Medulla oblongata (tissue), 1 donor: ENCODE results near the gene CCNI2.
A peak's percentile ranks its signal among the peaks of the same experiment; 100 is the strongest.

Source experiments
- DNase-seq: peaks from one replicate; pipeline ENCODE4 v3.0.0-alpha.2; 2015; ENCODE audit errors: extremely low spot score

CCNI2 gene

DNA sequence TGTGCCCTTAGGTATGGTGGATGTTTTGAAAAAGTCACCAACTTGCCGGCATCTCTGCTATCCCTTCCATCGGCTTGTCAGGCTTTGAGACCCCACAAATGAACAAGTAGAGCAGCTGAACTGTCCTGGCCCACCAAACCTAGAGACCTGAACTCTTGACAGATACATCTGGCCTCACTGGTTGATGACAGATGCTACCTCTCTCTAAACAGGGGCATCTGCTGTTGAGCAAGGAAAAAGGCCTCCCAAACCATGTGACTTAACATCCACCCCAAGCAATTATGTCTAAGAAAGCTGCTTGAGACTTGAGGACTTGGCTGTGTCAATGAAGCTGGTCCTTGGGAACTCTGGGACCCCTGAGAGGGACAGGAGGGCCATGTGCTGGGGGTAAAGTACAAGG is 2.3 kb downstream of the CCNI2 start:
- DNase-seq, result no peak

- DNase-seq, result no peak
These were observed 3.4 kb downstream of the CCNI2 start for GRCh38 chr5:132750471-132751230.

- DNase-seq, result no peak
These were observed 4.2 kb downstream of the CCNI2 start for GRCh38 chr5:132751444-132751843.

DNA sequence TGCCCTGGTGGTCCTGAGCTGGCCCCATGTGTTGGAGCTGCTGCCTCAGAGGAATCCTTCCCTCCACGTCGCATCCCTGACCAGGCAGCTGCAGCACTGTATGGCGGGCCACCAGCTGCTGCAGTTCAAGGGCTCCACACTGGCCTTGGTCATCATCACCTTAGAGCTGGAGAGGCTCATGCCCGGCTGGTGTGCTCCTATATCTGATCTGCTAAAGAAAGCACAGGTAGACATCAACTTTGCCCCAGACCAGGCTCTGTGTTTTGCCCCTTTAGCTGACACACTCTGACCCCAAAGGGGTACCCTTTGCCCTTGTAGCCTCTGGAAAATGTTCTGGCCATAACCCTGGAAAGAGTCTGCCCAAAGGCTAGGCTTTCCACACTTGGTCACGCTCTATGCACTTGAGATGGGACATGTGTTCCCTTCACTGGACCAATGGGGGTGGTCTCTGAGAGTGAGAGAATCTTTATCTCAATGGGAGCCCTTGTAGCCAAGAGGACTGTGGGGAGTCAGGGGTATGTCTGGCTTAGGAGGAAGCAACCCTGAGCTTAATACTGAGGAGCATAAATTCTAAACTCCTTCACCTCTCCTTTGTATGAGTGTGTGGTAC is 4.8 kb downstream of the CCNI2 start:
- DNase-seq, result no peak

DNA sequence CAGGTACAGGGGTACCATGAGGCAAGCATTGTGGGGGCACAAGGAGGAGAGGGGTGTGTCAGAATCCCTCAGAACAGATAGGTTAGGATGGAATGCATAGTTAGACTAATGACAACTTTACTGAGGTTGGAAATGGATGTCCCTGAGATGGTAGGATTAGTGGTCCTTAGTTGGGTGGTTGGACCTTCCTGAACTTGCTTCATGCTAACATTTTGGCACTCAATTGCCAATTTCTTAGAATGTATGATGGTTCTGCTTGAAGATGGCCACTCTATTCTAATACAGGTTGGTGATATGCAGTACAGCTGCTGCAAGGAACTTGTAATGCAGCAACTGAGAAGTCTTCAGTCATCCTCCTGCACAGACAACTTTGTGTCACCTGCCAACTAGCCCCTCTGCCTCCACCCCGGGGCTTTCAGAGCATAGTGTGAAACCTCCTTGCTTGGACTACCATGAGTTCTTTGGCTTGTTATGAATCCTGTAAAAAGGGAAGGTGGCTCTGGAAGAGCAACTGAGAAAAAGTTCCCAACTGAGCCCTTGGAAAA is 5.4 kb downstream of the CCNI2 start:
- DNase-seq, result no peak

DNA sequence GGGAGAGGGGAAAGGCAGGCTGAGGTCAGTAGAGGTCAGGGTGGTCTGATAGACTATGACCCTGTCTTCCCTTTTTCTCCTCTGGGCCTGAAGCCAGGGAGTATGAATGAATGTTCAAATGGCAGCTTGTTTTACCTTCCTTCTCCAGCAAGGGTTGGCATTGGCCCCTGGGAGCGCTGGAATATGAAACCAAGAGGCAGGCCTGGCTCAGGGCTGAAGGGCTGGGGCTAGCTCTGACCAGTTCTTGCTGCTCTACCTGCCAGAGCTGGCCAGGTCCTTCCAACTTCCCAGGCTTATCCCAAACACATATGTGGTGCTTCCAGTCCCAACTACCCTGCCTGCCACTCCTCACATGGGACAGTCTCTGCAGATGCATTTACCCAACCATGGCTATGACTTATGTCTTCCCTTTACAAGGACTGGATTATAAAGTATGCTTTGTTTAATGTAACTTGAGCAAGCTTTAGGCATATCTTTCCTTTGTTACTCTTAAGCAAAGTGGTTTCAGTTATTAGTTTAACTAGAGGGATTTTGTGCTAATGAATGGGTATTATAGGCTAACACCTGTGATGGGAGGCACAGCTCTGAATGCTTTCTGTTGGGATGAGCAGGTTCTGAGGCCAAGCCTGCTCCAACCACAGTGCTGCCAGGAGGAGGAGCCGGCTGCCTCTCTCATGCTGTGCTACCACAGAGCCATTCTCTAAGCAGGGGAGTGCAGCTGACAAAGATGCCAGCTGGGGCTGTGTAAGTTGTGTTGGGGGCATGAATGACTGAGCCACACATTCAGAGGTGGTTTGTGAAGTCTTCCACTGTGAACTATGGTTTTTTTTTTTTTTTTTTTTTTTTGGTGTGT is 6.1 kb downstream of the CCNI2 start:
- peak; percentile 85 for DNase-seq

DNA sequence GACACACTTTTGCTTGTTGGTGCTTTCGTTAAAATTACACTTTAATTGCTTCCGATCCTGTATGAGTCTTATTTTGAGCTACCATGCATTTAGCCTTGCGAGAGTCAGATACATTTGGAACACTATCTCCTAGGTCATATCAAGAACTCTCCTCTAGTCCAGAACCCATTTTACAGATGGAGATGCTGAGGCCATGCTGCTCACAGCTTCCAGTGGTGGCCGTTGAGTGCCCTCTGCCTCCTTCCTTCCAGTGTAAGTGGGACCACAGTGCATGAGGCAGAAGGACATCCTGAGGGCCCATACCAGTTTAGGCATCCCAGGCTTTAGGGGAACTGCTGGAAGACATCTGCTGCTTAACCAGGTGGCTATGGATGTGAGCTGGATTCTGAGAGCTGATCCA is 6.9 kb downstream of the CCNI2 start:
- DNase-seq, result no peak

DNA sequence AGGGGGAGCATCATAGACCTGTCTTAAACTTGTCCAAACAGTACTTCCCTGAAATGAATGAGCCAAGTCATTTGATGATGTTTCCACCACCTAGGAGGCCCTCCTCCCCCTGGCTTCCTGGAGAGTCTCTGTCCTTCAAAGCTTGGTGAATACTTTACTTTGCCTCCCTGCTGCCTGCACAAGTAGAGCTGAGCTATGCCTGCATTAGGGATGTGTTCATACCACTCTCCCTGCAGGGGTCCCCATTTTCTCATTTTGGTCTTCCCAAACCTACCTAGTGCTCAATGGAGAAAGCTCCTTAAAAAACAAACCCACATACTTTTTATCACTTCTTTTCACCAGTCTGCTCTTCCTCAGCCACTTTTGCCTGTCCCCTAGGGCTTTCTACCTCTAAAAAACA is 7.7 kb downstream of the CCNI2 start:
- DNase-seq, result peak; percentile 64

GRCh38 chr5:132756542-132756941 is 9.3 kb downstream of the CCNI2 start:
- DNase-seq, result no peak

DNA sequence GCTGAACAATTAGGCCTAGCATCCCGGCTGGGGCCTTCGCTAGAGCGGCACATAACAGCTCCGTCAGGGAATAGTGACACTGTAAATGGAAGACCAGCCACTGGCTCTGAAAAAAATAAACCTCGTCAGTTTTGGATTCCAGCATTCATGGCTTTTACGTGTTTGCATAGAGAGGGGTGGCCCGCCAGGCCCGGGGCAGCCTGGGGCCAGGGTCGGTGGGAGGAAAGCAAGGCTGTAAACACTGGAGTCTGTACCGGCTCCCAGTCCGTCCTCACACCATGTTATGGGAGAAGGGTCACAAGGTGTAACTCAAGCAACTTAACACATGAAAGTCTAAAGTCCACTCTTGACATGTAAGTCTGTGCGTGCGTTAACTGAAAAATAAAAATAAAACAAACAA is 11.2 kb downstream of the CCNI2 start:
- DNase-seq, result no peak

GRCh38 chr5:132759114-132760048 is 12.2 kb downstream of the CCNI2 start:
- no peak for DNase-seq

- DNase-seq, result no peak
These were observed 12.8 kb downstream of the CCNI2 start for GRCh38 chr5:132760049-132760420.

DNA sequence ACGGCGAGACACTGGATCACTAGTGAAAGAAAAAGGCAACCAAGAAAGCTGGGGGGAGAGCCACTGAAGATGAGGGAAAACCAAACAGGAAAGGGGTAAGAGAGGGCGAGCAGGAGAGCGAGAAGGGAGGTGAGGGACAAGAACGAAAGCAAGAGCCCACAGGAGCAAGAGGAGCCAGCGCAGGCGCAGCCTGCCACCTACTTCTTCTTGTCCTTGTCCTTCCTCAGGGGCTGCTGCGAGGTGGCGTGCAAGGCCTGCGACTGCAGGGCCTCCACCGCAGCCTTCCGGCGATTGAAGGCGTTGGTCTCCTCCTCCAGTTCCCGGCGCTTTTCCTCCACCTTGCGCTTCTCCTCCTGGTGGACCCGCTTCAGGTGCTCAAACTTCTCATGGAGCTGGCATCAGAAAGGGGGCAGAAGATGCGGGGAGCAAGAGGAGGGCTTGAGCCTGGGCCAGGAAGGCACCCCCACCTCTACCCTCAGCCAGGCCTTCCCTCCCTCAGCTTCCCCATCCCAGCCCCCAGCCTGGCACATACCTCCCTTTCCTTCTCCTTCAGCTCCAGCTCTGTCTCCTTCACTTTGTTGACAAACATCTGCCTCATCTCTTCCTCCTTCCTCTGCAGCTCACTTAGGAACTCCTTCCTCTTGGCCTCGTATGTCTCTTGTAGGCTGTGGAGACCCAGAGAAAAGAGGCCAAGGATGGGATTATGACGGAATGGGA is 13.5 kb downstream of the CCNI2 start:
- DNase-seq, result no peak

DNA sequence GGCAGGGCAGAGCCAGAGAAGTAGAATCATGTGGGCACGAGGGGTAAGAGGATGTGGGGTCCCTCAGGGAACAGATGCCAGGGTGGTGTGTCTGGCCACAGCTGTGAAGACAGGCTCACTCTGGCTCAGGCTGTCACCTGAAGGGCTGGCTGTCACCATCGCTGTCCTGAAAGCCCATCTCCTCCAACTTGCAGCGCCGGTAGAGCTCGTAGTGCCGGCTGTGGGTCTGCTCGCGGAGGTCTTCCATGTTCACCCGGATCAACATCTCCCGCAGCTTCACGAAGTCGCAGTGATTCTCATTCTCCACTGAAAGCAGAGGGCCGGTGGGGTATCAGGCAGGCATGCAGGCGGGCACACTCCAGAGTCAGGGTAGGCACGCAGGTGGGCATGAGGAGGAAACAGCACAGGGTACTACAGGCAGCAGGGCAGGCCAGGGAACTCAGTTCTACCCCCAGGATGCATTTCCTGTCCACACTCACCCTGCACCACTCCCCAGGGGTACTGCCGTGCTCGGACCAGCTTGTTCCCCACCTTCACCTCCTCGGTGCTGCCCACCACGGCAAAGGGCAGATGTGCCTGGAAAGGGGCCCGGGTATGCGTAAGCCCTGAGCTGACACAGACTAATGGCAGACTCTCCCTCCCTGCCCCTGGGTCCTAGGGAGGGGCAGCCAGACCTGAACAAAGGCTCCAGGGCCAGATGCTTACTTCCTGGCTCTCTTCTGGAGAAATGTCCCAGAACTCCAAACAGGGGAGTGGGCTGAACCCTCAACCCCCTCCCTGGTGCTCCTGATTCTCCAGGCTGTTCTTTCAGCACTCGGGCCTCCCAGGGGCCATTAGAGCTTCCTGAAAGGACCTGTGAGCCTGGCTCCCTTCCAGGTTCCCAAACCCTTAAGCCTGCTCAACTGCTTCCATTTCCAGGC is 14.4 kb downstream of the CCNI2 start:
- no peak for DNase-seq

DNA sequence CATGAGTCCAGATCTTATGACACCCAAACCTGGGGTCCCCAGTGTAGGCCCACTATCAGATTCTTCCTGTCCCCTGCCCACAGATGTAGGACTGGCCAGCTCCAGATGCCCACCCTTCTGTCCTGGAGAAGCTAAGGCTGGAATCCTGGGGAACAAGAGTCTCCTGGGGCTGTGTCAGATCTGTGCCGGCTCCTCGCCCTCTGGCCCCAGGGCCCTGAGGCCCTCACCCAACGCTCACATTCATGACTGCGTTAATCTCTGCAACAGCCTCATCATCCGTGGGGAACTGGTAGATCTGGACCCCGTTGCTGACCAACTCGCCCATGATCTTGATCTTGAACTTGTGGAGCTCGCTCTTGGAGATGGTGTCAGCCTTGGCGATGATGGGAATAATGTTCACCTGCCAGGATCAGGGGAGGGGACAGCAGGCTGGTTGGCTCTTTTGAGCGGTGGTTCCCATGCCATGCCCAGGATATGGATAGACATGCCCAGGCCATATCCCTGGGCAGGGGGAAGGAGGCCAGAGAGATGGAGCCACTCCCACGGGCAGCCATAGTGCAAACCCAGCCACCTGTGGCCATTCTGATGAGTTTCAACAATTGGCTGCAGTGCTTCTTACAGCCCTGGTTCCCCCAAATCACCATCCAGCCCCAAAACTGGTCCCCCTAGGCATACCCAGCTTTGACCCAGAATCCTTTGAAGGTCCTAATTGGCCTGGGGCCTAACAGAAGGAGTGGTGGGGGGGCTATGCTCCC is 15.2 kb downstream of the CCNI2 start:
- no peak for DNase-seq

GRCh38 chr5:132763181-132764036 is 16.2 kb downstream of the CCNI2 start:
- DNase-seq, result no peak

- no peak for DNase-seq
These were observed 16.8 kb downstream of the CCNI2 start for GRCh38 chr5:132764051-132764450.

DNA sequence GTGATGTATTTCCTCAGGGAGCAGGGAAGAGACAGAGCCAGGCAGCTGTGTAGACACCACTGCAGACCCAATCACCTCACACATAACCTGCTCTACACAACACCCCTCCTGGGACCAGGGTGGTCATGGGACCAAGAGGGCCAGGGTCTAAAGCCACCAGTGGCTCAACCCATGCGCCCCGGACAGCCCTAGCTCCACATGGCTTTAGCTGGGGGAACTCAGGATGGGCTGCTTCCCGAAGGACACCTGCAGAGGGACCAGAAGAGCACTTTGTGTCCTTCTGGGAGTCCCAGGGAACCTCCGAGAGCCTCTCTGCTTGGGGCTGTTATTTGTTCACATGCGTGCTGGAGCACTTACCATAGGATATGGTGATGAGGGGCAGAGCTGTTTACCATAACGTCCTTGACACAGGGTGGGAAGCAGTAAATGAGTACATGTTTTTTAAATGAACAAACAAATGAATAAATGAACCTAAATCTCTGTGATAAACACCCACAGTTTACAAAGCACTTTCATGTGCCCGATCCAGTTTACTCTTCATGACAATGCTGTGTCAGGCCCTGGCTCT is 17.5 kb downstream of the CCNI2 start:
- no peak for DNase-seq
